HT1080 (cell line): Measurements from ENCODE around the gene GOLGA6L7. TPM values are rescaled to one million over a fixed set of nuclear protein-coding genes. Genes with fewer than 3 reads are reported as not detected.
"Not testable (repeated sequence)": the region's sequence is repeated elsewhere in the genome, so short reads cannot be mapped to it uniquely, and the experiment has no call there.

Source experiments
- DNase-seq: peaks from one replicate; pipeline ENCODE4 v3.0.0-alpha.2; 2015; ENCODE audit warnings: low read depth
- polyA plus RNA-seq, 2 experiments: library from polyadenylated mRNA; depleted of rRNA; stranded (reverse); fragments of >200 nt; gene quantifications; 2 replicates each; pipeline ENCODE4 v1.2.3, GENCODE V29; 2015
- total RNA-seq: library from RNA; depleted of rRNA; stranded (reverse); fragments of >200 nt; shearing (Covaris generic); gene quantifications from 2 replicates; pipeline ENCODE4 v1.2.3, GENCODE V29; 2014; rRNA removed

GOLGA6L7 gene, protein sequence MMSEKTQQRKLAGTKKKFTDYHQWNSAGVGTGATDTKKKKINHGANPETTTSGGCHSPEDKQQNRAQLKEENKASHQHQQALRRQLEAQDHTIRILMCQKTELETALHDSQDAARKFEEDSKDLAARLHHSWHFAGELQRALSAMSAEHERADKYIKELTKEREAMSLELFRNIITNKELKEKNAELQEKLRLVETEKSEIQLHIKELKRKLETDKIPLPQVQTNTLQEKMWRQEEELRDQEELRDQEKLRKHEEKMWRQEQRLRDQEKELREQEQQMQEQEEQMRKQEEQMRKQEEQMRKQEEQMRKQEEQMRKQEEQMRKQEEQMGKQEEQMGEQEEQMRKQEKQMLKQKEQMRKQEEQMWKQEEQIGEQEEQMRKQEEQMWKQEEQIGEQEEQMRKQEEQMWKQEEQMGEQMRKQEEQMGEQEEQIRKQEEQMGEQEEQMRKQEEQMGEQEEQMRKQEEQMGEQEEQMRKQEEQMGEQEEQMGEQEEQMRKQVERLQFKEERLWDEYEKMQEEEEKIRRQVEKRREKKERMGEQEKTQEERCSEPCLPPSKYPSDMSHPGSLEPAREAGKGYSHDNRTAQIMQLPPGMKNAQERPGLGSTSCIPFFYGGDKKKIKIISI
- not detected in 2 replicates for total RNA-seq
- polyA plus RNA-seq (2015; cell fraction: cytosol; rRNA removed) = 0.06 TPM in 1 of 2 replicates, not detected in the other
- 0.48 TPM in 1 of 2 replicates, not detected in the other for polyA plus RNA-seq (2015; cell fraction: nucleus; rRNA removed)

DNA sequence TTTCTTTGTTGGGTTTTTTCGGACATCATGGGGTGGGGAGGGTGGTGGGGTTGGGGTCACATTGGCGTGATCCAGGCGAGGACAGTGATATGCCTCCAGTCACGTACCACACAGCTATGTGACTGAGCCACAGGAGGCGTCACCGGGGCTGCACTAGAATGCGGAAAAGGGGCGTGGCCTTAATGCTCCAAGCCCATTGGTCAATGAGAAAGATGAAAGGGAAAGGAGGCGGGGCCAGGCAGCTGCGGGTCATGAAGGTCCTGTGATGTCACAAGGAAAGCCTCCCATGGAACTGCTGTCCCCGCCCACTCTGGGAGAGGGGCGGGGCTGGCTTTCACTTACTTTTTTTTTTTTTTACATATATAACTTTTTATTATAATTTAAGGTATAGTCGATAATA lies at the start of gene GOLGA6L7:
TSS of gene GOLGA6L7 (minus strand) at position 124 of the 400 bp plus-strand sequence. CDS start at position 29, 95 bp downstream.
- DNase-seq = peak; percentile 11

DNA sequence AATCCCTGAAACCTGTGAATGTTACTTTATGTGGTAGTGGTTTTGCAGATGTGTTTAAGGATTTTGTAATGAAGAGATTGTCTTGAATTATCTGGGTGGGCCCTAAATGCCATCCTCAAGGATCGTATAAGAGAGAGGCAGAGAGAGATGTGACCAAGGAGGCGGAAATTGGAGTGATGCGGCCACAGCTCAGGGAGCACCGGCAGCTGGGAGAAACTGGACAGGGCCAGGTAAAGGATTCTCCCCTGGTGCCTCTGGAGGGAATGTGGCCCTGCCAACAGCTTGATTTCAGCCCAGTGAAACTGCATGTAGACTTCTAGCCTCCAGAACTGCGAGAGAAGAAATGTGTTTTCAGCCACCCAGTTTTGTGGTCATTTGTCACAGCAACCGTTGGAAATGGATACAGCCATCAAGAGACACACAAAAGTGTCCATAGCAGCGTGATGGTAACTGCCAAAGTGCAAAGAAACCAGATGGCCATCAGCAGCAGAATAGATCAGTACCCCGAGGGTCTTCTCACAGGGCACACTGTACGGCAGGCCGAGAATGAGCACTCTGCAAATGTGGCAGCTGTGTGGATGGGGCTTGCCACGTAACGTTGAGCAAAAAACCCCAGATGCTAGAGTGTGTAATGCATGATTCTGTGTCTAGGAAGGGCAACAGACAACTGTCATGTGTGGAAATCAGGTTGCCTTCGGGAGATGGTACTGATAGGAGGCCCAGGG lies 49.6 kb upstream of the GOLGA6L7 start:
- DNase-seq = no peak

DNA sequence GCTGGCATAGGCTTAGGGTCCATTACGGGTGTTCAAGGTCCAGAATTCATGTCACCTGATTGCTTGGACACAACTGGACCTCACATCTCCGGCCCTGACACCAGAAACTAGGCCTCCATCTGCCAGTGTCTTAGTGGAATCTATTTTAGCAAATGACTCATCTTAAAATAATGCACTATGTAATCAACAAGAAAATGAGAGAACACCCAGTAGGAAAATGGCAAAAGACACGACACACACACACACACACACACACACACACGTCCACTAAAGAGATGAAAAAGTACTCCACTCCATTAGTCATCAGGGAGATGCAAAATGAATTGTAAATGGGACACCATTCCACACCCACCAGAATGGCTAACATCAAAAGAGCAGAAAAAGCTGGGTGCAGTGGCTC lies 48.5 kb upstream of the GOLGA6L7 start:
- peak; percentile 94 for DNase-seq

DNA sequence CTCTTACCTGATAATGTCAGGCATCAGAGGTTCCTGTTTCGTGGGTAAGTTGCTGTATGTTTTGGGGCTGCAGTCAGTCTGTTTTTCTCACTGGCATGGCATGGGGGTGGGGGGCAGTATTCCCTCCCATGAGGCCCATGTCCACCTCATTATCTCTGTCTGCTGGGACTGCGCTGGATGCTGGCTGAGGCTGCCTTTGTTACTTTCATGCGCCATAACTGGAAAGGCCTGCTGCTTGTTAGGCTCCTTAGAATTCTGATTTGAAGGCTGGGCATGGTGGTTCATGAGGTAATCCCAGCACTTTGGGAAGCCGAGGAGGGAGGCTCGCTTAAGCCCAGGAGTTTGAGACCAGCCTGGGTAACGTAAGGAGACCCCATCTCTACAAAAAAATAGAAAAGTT lies 47.1 kb upstream of the GOLGA6L7 start:
- no peak for DNase-seq

DNA sequence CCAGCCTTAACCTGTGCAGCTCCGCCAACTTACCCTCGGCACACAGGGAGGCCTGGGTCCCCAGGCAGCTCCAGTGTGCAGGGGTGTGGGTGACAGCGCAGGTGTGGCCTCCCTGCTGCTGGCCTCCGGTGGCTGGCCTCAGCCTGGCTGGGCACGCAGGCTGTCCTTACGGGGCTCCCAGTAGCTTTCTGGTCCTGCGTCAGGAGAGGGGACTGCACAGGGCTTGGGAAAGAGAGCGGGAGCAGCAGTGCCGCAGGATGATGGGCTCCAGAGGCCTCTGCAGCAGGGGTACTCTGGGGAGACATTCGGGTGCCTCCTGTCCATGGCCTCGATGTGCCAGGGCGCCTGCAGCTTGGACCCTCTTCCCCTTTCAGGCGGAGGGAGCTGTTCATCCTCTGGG lies 46.7 kb upstream of the GOLGA6L7 start:
- DNase-seq = no peak

DNA sequence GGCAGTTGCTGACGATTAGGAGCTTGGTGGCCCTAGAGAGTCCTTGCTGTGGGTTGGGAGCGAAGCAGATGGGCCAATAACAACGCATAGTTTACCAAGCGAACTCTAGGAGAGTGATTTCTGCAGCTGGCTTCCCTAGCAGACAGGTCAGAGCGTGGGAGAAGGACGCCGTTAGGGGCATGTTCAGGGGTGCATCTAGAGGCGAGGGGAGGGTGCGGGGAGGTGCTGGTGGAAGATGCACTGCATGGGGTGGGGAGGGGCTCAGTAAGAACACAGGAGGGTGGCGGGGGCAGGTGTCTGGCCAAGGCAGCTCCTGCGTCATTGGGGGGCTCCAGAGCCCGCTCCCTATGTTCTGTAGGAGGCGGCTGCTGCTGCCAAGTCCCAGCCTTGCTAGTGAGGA lies 46.2 kb upstream of the GOLGA6L7 start:
- DNase-seq = no peak

DNA sequence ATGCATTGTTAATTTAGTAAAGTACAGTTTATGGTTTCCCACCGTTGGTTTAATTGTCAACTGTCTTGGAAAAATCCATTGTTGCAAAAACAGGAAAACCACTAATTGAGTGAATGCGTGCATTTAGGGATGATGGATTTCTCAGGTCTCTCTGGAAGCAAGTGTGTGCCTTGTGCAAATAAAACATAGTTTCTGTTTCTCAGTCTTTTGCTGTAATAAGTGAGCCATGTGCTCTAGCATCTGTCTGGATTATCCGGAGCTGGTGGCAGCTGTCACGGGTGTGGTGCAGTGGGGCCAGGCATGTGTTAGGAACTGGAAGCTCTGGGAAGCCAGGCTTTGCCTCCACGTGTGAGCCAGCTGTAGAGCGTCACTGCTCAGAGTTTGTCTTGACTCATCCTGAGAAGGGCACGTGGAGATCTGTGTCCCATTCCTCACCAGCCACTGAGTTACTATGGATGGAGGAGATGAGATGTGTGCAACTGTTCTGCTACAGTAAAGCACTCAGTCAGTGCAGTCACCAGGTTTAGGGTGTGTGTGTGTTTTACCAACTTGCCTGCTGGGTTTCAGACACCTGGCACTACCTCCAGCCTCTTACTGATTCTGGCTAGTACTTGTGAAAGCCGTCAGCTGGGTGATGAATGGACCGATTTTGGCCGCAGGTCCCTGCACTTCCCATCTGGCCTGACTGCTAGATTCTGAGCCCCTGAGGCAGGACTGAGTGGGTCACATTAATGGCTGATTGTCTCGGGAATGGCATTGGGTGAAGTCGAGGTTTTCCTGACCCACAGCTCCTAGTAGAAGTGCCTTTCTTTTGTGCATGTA lies 44.6 kb upstream of the GOLGA6L7 start:
- peak; percentile 26 for DNase-seq

DNA sequence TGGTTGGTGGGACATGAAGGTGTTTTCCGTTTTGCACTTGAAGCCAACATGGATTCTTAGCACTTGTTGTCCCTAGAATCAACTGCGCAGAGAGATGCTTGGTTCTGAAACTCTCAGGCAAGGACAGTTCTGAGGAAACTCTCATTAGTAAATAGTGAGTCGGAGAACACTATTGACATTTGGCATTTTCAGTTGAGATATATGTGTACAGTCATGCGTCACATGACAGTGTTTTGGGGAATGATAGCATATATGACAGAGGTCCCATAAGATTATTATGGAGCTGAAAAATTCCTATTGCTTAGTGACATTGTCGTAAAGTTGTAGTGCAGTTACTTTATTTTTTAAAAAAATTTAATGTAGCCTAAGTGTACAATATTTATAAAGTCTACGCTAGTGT lies 43.1 kb upstream of the GOLGA6L7 start:
- DNase-seq = no peak

DNA sequence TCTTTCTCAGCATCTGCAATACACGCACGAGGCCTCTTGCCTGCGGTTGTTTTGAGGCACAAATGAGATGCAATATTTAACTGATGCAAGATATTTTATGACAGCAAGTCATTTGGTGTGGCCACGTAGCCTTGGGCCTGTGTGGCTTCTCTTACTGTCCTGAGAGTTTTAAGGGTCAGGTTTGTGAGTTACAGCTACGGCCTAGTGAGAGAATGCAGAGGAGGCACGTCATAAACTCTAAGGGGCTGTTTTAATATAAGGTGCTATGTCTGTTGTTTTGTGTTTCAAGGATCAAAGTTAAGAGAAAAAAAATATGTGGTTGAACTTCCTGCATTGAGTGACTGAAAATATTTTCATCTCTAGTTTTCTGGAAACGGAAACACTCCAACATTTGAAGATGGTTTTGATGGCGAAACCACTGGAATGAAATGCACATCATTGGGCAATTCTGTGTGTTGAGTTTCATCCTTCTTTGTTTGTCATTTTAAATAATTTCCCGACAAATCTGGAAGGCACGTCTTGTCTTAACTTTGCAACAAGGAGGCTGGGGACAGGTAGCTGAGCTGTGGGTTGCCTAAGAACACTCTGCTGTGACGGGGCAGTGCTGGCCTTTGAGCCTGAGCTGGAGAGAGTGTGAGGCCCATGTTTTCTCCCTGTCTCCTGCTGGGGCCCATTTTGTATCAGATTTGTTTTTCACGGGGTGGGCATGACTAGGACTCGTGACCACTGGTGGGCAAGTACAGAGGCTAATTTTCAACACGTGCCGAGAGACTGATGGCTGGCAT lies 42.5 kb upstream of the GOLGA6L7 start:
- DNase-seq = no peak

DNA sequence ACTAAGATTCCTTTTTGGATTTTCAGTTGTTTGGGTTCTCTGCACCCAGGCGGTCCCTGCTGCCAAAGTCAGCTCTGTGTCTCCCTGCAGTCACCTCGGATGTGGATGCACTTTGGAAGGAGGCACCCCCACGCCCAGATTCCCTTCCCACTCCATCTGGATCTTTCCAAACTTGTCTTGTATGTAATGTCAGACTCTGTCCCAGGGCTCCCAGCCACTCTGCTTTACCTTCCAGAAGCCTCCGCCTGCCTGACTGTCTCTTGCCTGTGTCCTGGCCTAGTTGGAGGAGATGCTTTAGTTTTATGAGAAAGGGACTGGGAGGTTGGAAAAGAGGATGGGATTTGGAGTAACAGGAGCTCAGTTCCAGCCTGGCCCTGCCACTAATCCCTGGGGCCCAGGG lies 41.8 kb upstream of the GOLGA6L7 start:
- not testable (repeated sequence) for DNase-seq

DNA sequence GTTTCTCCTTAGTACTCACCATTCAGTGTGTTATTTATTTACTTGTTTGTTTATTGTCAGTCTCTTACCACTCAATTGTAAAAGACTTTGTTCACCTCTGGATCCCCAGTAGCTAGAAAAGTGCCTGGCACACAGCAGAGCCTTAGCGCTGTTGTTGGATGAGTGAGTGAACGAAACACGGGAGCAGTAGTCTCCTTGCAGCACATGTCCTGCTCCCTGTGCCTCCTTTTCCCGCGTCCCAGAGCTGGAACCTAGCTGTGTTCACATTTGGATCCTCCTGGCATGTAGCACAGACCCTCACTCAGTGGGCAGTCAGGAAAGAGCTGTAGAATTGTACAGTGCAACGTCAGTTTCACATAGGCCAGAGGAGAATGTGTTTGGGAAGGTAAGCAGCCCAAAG lies 41.4 kb upstream of the GOLGA6L7 start:
- not testable (repeated sequence) for DNase-seq

DNA sequence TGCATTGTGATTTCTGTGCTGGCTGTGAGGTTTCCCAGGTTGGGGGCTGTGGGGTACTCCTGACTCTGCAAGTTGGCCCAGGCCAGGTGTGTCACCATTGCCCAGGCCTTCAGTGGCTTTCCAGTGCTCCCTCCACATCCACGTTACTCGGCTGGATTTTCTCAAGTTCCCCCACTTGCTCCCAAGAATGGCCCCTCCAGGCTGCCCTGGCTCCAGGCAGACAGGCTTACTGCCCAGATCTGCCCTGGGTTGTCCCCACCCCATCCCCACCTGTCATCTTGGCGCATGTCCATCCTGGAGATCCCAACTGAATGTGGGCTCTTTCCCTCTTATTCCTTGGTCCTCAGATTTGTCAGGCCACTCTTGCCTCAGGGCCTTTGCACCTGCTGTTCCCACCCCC lies 40.9 kb upstream of the GOLGA6L7 start:
- no peak for DNase-seq

DNA sequence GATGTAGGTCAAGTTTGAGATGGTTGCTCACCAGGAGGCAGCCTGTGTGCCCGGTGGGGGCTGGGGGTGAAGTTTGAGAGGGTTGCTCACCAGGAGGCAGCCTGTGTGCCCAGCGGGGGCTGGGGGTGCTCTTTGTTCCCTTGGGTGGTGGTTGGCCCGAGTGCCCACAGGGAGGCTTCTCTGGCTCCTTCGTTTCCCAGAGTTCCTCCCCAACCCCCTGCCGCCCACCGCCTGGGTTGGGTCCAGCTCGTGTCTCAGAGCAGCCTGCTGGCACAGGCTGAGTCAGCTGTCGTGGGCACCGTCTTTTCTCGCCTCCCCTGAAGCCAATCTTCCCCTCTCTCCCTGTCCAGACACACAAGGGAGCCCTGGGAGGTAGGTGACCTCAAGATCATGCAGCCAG lies 40.5 kb upstream of the GOLGA6L7 start:
- no peak for DNase-seq

DNA sequence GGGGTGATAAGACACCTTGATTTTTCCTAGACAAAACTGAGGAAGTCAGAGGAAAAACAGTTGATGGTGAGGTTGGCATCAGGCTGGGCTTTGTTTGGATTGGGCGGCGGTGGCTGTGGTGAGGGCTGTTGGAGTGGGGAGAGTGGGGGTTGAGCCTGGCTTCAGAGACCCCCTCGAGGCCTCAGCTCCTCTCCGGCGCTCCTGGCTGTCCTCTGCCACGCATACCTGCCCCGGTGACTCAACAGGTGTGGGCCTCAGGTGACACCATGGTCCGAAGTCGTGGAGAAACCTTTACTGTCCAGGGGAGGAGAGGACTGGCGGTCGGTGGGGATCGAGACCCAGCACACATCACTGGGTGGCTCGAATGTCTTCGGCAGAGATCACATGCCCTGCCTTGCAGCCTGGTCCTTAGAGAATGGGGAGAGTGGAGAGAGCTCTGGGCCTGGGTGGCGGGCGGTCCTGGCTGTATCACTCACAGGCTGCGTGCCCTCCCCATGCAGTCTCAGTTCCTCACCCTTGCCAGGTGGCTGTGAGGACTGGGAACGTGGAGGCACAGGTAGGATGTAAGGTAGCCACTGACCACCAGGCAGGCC lies 40.0 kb upstream of the GOLGA6L7 start:
- DNase-seq = no peak

DNA sequence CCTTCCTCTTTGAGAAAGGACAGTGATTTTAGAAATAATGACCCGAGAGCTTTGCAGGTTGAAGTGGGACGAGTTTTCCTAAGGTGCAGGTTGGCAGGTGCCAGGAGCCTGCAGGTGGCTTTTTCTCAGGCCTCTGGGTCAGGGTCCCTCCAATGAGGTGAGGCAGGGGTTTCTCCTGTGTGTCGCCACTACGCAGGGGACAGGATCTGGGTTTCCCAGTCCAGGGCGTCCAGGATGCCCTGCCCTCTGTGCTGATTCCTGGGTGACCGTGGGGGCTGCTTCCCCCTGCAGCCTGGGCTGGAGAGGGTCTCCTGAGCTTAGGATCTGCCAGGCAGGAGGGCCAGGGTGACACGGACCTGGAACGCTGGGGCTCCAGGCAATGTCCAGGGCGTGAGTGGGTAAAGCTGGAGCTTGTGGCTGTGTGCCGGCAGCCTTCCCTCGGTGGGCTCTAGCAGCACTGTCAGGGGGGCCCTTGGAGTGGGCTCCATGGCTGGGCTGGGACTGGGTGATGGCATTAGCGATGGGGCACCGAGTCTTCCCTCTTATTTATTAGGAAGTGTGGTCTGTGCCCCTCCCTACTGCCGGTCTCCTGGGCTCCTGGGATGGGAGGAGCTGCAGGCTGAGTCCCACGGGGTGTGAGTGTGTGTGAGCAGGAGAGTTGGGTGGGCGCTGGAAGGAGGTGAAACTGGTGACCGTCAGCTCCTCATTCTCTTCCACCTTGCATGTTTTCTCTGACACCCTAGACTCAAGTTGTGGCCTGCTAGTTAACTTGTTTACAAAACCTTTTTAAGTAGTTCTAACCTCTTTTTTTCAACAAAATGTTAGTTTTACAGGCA lies 39.1 kb upstream of the GOLGA6L7 start:
- no peak for DNase-seq

DNA sequence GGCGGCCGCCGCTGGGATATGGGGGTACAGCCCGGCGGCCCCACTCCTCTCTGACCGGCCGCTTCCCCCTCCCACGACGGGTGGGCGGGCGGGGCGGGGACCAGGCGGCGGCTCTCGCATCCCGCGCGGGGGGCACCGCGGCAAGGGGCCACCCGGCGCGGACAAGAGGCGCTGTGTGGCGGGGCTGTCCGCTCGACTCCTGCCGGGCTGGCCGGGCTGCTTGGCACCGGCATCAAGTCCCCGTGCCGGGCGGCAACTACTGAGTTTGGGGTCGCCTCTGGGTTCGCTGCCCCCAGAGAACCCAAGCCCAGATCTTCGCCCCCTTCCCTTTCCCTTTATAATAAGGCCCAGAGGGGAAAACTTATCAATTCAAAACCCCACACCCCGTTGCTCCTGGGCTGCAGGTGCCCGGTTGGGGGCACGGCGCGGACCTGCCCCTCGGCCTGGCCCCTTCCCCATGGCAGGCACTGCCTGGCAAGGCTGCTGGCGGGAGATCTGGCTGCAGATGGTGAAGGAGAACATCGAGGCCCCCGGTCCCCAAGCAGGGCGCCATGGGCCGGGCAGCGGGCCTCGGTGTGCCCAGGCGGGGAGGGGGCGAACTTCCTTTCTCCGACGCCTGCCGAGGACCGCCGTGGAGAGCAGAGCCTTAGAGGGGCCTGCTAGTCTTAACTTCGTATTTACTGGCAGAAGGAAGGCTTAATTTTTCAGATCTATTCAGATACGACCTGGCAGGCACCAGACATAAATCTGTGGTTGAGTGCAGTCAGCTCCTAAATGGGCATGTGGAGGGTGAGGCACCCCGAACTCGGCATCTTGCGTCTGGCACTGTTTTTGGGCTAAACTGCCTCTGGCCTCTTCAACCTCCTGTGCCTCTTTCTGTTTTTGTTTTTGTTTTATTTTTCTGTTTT lies 38.2 kb upstream of the GOLGA6L7 start:
- no peak for DNase-seq

DNA sequence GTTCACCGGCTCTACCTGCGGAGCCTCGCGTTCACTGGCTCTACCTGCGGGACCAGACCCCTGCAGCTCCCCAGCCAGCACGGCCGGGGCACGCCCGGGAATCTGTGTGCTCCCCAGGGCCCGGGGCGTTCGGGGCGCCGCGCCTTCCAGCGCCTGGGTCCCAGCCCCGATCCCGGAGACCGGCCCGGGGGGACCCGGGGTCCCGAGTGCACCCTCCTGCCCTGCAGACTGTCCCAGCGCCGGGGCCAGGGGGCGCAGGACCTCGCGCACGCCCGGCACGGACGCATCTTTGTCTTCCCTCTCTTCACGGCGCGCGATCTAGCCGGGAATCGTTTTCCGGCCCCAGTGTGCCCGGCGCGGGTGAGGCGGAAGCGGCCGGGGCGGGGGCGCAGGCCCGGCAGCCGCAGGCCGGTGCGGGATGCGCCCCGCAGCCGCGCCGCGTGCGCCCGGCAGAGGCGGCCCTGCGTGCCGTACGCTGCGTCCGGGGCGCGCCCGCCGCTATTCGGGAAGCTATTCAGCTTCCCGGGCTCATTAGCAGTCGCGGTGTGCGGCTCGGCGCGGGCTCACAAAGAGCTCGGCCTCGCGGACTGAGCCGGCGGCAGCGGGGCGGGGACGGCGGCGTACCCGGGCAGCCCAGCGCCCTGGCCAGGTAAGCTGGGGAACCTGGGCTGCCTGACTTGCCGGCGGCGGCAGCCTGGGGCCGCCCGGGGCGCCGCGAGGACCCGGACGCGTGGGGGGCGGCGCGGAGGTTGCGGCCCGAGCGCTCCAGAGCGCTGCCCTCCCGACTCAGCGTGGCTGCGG lies 37.4 kb upstream of the GOLGA6L7 start, which contains the start of gene APBA2:
TSS of gene APBA2 (plus strand) at position 345 of the 801 bp plus-strand sequence. CDS start 167,911 bp downstream, outside the sequence.
- DNase-seq = no peak
